ENCODE measurements around the gene BAZ1B. TPM values are rescaled to one million over a fixed set of nuclear protein-coding genes. Genes with fewer than 3 reads are reported as not detected.
"Not testable (repeated sequence)": the region's sequence is repeated elsewhere in the genome, so short reads cannot be mapped to it uniquely, and the experiment has no call there.

Gene BAZ1B
- total RNA-seq, 5 donors from 2014 or later (not counting 1 experiment from before 2014, with no cell fraction given): 57.1 to 64.5 (median 63.0) TPM

DNA sequence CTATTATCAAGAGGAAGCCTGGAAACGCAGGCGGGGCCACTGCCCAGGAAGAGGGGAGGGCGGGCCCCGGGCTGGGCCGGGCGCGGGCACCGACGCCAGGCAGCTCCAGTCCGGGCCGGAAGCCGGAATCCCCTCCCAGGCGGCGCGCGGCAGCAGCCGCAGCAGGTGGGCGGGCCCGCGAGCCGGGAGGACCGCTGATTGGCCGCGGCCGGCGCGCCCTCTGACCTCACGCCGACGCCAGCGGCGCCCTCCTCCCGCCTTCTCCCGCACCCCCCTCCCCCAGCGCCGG lies 35.0 kb upstream of the BAZ1B start:
- H3K27me3 ChIP-seq (replicated peaks in 1 of 2; ENCODE audit: control insufficient read depth in 2 of 2, extremely low read depth in 1 of 2, insufficient read depth in 2 of 2, low read length in 1 of 2): no peaks in the 10 kb centered on the region
- peak overlapping the region; percentile 95 for H3K27ac ChIP-seq (ENCODE audit: low read length)
- no peaks in the 10 kb centered on the region for H3K9me3 Mint-ChIP-seq
- no peaks in the 10 kb centered on the region for H3K27me3 Mint-ChIP-seq
- H3K9me3 ChIP-seq: no peaks in the 10 kb centered on the region
- CTCF ChIA-PET: interaction anchor here in 1 of 2 donors (0.6 to 1.5 kb wide), 3 partner anchors 34 to 144 kb away, joined by 3 to 7 read pairs (median 4); partner anchors contain the start of gene BAZ1B
- peaks cover 8% of the 10 kb centered on the region for H3K36me3 Mint-ChIP-seq
- H3K4me3 Mint-ChIP-seq: peak overlapping the region; percentile 90 to 95 (median 92)
- peak overlapping the region; percentile 90 to 94 for H3K4me3 ChIP-seq (ENCODE audit: control insufficient read depth in 1 of 2, extremely low read depth in 1 of 2, low read length in 1 of 2)
- peaks cover 8 to 9% of the 10 kb centered on the region in 2 donors for H3K36me3 ChIP-seq (ENCODE audit: control insufficient read depth in 2 of 2, extremely low read depth in 1 of 2, insufficient read depth in 1 of 2, low read length in 1 of 2)
- peaks cover 32 to 36% (median 34%) of the 10 kb centered on the region in 3 donors for H3K4me1 Mint-ChIP-seq
- peaks cover 12 to 29% of the 10 kb centered on the region in 2 experiments for H3K4me1 ChIP-seq (ENCODE audit: control insufficient read depth in 1 of 2, extremely low read depth in 1 of 2, insufficient read depth in 2 of 2, low read length in 2 of 2)
- ATAC-seq (replicated peaks in 1 of 4) (peak; percentile 92 to 95 (median 94)), DNase-seq (peak; percentile 74 to 95 (median 87))
- H3K27ac Mint-ChIP-seq: peak overlapping the region; percentile 78 to 91
- WGBS (ENCODE audit: insufficient coverage): under 1% methylated on average over 33 of the region's 36 CpGs
- POLR2A ChIA-PET: interaction anchor here (0.6 to 1.5 kb wide), 5 partner anchors 21 to 38 kb away, joined by 3 to 7 read pairs (median 6); partner anchors contain the start of gene TBL2 (in 2 of the 2)

DNA sequence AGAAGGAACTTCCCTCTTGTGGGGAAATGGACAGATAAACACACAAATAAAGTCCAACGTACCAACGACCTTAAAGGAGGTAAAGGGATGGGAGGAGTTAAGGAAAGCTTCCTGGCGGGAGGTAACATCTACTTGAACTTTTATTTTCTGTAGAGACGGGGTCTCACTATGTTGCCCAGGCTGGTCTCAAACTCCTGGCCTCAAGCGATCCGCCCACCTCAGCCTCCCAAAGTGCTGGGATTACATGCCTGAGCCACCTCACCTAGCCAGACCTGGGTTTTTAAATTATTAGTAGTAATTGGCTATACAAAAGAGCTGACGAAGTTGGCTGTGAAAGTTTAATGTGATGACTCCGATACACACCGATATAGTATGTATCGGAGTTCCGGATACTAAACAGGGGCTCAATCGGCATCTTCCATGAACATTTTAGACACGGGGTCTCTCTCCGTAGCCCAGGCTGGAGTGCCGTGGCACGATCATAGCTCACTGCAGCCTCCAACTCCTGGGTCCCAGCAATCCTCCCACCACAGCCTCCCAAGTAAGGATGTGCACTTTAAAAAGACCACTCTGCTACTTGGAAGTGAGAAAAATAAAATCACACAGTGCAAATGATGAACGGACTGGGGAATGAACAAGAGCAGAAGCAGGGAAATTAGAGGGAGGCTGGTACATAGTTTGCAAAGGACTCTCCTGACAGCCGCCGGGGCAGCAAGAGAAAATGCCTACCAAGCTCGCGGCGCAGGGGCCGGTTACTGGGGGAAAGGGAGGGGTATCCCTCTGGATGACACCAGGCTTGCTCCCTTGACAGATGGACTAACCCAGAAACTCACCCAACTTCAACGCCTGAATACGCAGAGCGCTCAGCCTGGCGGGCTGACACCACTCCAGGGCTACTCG lies 34.4 kb upstream of the BAZ1B start:
- Histone ChIP-seq H3K4me3 (ENCODE audit: control insufficient read depth in 1 of 2, extremely low read depth in 1 of 2, low read length in 1 of 2) (peak overlapping the region; percentile 90 to 94), H3K27ac (ENCODE audit: low read length) (peak overlapping the region; percentile 68), H3K4me1 (ENCODE audit: control insufficient read depth in 1 of 2, extremely low read depth in 1 of 2, insufficient read depth in 2 of 2, low read length in 2 of 2) (peaks cover 12 to 29% of the 10 kb centered on the region in 2 experiments), H3K9me3 (no peaks in the 10 kb centered on the region), H3K36me3 (ENCODE audit: control insufficient read depth in 2 of 2, extremely low read depth in 1 of 2, insufficient read depth in 1 of 2, low read length in 1 of 2) (peaks cover 9 to 13% of the 10 kb centered on the region in 2 donors), H3K27me3 (replicated peaks in 1 of 2; ENCODE audit: control insufficient read depth in 2 of 2, extremely low read depth in 1 of 2, insufficient read depth in 2 of 2, low read length in 1 of 2) (no peaks in the 10 kb centered on the region)
- Mint-ChIP-seq H3K36me3 (peaks cover 9% of the 10 kb centered on the region), H3K27me3 (no peaks in the 10 kb centered on the region), H3K9me3 (no peaks in the 10 kb centered on the region), H3K4me3 (peak overlapping the region; percentile 90 to 95 (median 92)), H3K4me1 (peaks cover 32 to 37% (median 35%) of the 10 kb centered on the region in 3 donors), H3K27ac (peak overlapping the region; percentile 63 to 91)
- DNase-seq (no peak), ATAC-seq (replicated peaks in 1 of 4) (no peak)
- ChIA-PET POLR2A (interaction anchor here (1.0 to 1.5 kb wide), 4 partner anchors 22 to 37 kb away, joined by 3 to 6 read pairs (median 4); partner anchors contain the start of gene TBL2 (in 2 of the 2)), CTCF (interaction anchor here in 1 of 2 donors (0.6 to 1.5 kb wide), 2 partner anchors 34 to 178 kb away, joined by 3 to 4 read pairs; partner anchors contain the start of gene BAZ1B)
- WGBS (ENCODE audit: insufficient coverage): 15% methylated on average over 5 of the region's 28 CpGs

DNA sequence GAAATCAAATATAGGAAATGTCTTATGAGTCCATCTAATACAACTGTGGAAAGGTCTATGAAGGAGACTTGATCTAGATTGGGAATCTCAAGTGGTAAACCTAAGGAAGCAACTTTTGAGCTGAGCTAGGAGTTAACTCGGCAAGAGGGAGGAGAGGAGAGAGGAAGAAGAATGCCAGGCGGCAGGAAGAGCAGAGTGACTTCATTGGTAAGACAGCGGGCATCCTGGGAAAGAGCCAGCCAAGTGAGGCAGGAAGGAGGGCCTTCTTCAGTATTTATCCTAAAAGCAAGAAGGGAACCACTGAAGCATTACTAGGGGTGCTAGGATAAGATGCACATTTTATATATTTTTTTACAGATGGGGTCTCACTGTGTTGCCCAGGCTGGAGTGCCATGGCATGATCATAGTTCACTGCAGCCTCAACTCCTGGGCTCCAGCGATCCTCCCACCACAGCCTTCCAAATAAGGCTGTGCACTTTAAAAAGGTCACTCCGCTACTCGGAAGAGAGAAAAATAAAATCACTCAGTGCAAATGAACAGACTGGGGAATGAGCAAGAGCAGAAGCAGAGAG lies 33.4 kb upstream of the BAZ1B start:
- POLR2A ChIA-PET: interaction anchor here in 1 of 2 donors (0.6 kb wide), 1 partner anchor 9 kb away, joined by 3 read pairs; no protein-coding TSS in a partner anchor

DNA sequence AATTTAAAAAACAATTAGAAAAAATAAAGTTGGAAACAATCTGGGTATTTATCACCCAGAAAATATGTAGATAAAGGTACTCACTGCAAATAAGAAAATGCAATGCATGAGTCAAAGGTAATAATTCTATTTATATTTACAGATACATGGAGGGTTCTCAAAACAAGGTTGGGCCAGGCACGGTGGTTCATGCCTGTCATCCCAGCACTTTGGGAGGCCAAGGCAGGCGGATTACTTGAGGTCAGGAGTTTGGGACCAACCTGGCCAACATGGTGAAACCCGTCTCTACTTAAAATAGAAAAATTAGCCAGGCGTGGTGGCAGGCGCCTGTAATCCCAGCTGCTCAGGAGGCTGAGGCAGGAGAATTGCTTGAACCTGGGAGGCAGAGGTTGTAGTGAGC lies 28.0 kb upstream of the BAZ1B start:
- H3K27me3 Mint-ChIP-seq; H3K4me3 ChIP-seq (ENCODE audit: control insufficient read depth in 1 of 2, extremely low read depth in 1 of 2, low read length in 1 of 2); H3K4me3 Mint-ChIP-seq; ATAC-seq (replicated peaks in 1 of 4); H3K9me3 Mint-ChIP-seq; H3K27ac ChIP-seq (ENCODE audit: low read length); H3K9me3 ChIP-seq; H3K27ac Mint-ChIP-seq; DNase-seq; H3K27me3 ChIP-seq (replicated peaks in 1 of 2; ENCODE audit: control insufficient read depth in 2 of 2, extremely low read depth in 1 of 2, insufficient read depth in 2 of 2, low read length in 1 of 2): not testable (repeated sequence)
- POLR2A ChIA-PET: interaction anchor here in 1 of 2 donors (0.7 kb wide), 1 partner anchor 1478 kb away, joined by 6 read pairs; no protein-coding TSS in a partner anchor
- peaks cover 0 to 16% of the 10 kb centered on the region in 2 experiments for H3K4me1 ChIP-seq (ENCODE audit: control insufficient read depth in 1 of 2, extremely low read depth in 1 of 2, insufficient read depth in 2 of 2, low read length in 2 of 2)
- WGBS (ENCODE audit: insufficient coverage): 86% methylated on average over 5 of the region's 5 CpGs
- CTCF ChIA-PET: interaction anchor here in 1 of 2 donors (0.7 kb wide), 1 partner anchor 45 kb away, joined by 4 read pairs; no protein-coding TSS in a partner anchor
- H3K36me3 ChIP-seq (ENCODE audit: control insufficient read depth in 2 of 2, extremely low read depth in 1 of 2, insufficient read depth in 1 of 2, low read length in 1 of 2): peaks cover 14 to 39% of the 10 kb centered on the region in 2 donors
- Mint-ChIP-seq H3K4me1 (peaks cover 42 to 53% (median 46%) of the 10 kb centered on the region in 3 donors), H3K36me3 (peaks cover 20% of the 10 kb centered on the region)

More for the DNA sequence above, 33.4 kb upstream of the BAZ1B start:
- no peaks in the 10 kb centered on the region for H3K27me3 Mint-ChIP-seq
- DNase-seq: no peak
- Histone ChIP-seq H3K4me3 (ENCODE audit: control insufficient read depth in 1 of 2, extremely low read depth in 1 of 2, low read length in 1 of 2) (peak overlapping the region in 1 of 2 donors; percentile 8), H3K36me3 (ENCODE audit: control insufficient read depth in 2 of 2, extremely low read depth in 1 of 2, insufficient read depth in 1 of 2, low read length in 1 of 2) (peaks cover 9 to 21% of the 10 kb centered on the region in 2 donors), H3K27ac (ENCODE audit: low read length) (no peak overlapping the region), H3K4me1 (ENCODE audit: control insufficient read depth in 1 of 2, extremely low read depth in 1 of 2, insufficient read depth in 2 of 2, low read length in 2 of 2) (peaks cover 12 to 29% of the 10 kb centered on the region in 2 experiments), H3K9me3 (no peaks in the 10 kb centered on the region), H3K27me3 (replicated peaks in 1 of 2; ENCODE audit: control insufficient read depth in 2 of 2, extremely low read depth in 1 of 2, insufficient read depth in 2 of 2, low read length in 1 of 2) (no peaks in the 10 kb centered on the region)
- no peak for ATAC-seq (replicated peaks in 1 of 4)
- peak overlapping the region; percentile 90 to 95 (median 92) for H3K4me3 Mint-ChIP-seq
- peak overlapping the region; percentile 63 to 91 for H3K27ac Mint-ChIP-seq
- CTCF ChIA-PET: interaction anchor here in 1 of 2 donors (0.6 to 1.5 kb wide), 2 partner anchors 11 to 33 kb away, joined by 3 to 4 read pairs; partner anchors contain the start of gene BAZ1B
- WGBS (ENCODE audit: insufficient coverage): 84% methylated on average over 3 of the region's 6 CpGs
- H3K36me3 Mint-ChIP-seq: peaks cover 13% of the 10 kb centered on the region
- H3K4me1 Mint-ChIP-seq: peaks cover 32 to 41% (median 38%) of the 10 kb centered on the region in 3 donors
- no peaks in the 10 kb centered on the region for H3K9me3 Mint-ChIP-seq

DNA sequence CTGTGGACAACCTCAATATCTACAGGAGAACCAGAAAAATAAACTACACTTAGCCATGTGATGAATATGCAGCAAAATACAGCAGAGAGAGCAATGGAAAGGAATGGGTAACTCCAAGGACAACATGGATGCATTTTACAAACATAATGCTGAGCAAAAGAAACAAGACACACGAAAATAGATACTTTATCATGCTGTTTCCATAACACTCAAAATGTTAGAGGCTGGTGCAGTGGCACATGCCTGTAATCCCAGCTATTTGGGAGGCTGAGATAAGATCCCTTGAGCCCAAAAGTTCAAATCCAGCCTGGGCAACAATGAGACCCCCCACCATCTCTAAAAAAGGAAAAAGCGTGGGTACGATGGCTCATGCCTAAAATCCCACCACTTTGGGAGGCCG lies 27.1 kb upstream of the BAZ1B start:
- peaks cover 17% of the 10 kb centered on the region for H3K36me3 Mint-ChIP-seq
- POLR2A ChIA-PET: no interaction called here
- no peak overlapping the region for H3K4me3 ChIP-seq (ENCODE audit: control insufficient read depth in 1 of 2, extremely low read depth in 1 of 2, low read length in 1 of 2)
- no peaks in the 10 kb centered on the region for H3K9me3 ChIP-seq
- no peaks in the 10 kb centered on the region for H3K27me3 Mint-ChIP-seq
- H3K36me3 ChIP-seq (ENCODE audit: control insufficient read depth in 2 of 2, extremely low read depth in 1 of 2, insufficient read depth in 1 of 2, low read length in 1 of 2): peaks cover 14 to 39% of the 10 kb centered on the region in 2 donors
- no peak overlapping the region for H3K27ac ChIP-seq (ENCODE audit: low read length)
- ATAC-seq (replicated peaks in 1 of 4) (no peak), DNase-seq (no peak)
- H3K4me1 Mint-ChIP-seq: peaks cover 35 to 46% (median 36%) of the 10 kb centered on the region in 3 donors
- H3K9me3 Mint-ChIP-seq: no peaks in the 10 kb centered on the region
- H3K4me1 ChIP-seq (ENCODE audit: control insufficient read depth in 1 of 2, extremely low read depth in 1 of 2, insufficient read depth in 2 of 2, low read length in 2 of 2): peaks cover 0 to 10% of the 10 kb centered on the region in 2 experiments
- WGBS (ENCODE audit: insufficient coverage): no CpG with 5 or more reads among the region's 4 CpGs
- CTCF ChIA-PET: interaction anchor here in 1 of 2 donors (0.7 kb wide), 1 partner anchor 44 kb away, joined by 4 read pairs; no protein-coding TSS in a partner anchor
- H3K27ac Mint-ChIP-seq: peak overlapping the region; percentile 8 to 79
- H3K27me3 ChIP-seq (replicated peaks in 1 of 2; ENCODE audit: control insufficient read depth in 2 of 2, extremely low read depth in 1 of 2, insufficient read depth in 2 of 2, low read length in 1 of 2): no peaks in the 10 kb centered on the region
- H3K4me3 Mint-ChIP-seq: no peak overlapping the region

DNA sequence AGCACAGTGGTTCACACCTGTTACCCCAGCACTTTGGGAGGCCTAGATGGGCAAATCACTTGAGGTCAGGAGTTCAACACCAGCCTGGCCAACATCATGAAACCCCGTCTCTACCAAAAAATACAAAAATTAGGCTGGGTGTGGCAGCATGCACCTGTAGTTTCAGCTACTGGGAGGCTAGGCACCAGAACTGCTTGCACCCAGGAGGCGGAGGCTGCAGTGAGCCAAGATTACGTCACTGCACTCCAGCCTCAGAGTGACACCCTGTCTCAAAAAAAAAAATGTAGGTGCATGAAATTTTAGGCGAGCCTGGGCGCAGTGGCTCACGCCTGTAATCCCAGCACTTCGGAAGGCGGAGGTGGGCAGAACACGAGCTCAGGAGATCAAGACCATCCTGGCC lies 25.7 kb upstream of the BAZ1B start:
- POLR2A ChIA-PET: no interaction called here
- Histone ChIP-seq H3K36me3 (ENCODE audit: control insufficient read depth in 2 of 2, extremely low read depth in 1 of 2, insufficient read depth in 1 of 2, low read length in 1 of 2) (peaks cover 19 to 47% of the 10 kb centered on the region in 2 donors), H3K27me3 (replicated peaks in 1 of 2; ENCODE audit: control insufficient read depth in 2 of 2, extremely low read depth in 1 of 2, insufficient read depth in 2 of 2, low read length in 1 of 2) (no peaks in the 10 kb centered on the region), H3K27ac (ENCODE audit: low read length) (no peak overlapping the region), H3K4me1 (ENCODE audit: control insufficient read depth in 1 of 2, extremely low read depth in 1 of 2, insufficient read depth in 2 of 2, low read length in 2 of 2) (peaks cover 0 to 10% of the 10 kb centered on the region in 2 experiments), H3K9me3 (no peaks in the 10 kb centered on the region), H3K4me3 (ENCODE audit: control insufficient read depth in 1 of 2, extremely low read depth in 1 of 2, low read length in 1 of 2) (no peak overlapping the region)
- Mint-ChIP-seq H3K9me3 (no peaks in the 10 kb centered on the region), H3K4me3 (no peak overlapping the region), H3K4me1 (peaks cover 36 to 45% (median 36%) of the 10 kb centered on the region in 3 donors), H3K27me3 (no peaks in the 10 kb centered on the region), H3K36me3 (peaks cover 23% of the 10 kb centered on the region), H3K27ac (no peak overlapping the region)
- ATAC-seq (replicated peaks in 1 of 4) (no peak), DNase-seq (no peak)
- CTCF ChIA-PET: interaction anchor here in 1 of 2 donors (0.6 to 1.5 kb wide), 2 partner anchors 25 to 61 kb away, joined by 3 to 5 read pairs; partner anchors contain the start of gene BAZ1B
- 92% methylated on average over 7 of the region's 9 CpGs for WGBS (ENCODE audit: insufficient coverage)

Data from T-cell (primary cell).